HepG2 (cell line): ENCODE results near the gene KCNQ1OT1. TPM values are rescaled to one million over a fixed set of nuclear protein-coding genes. Genes with fewer than 3 reads are reported as not detected.

ENCODE experiments used
- ATAC-seq: fragments of 200-7000 bp; cut with Tn5 transposase; 3 replicates; pipeline ENCODE4 v1.9.1; 2020; ENCODE audit warnings: mild to moderate bottlenecking, moderate library complexity
- BruUV-seq: library from RNA; stranded (reverse); fragments of 400-500 nt; replicated peaks from 2 replicates; lab custom pipeline; 2021; lab: Mats Ljungman, UMichigan
- CTCF ChIA-PET: fragments of 300-600 bp; formaldehyde crosslinking; extraction: SDS; loops from one replicate; lab custom pipeline; 2021; ENCODE audit warnings: low total read pairs, inconsistent platforms, low intra/inter-chr PET ratio; lab: Yijun Ruan, JAX
- POLR2A ChIA-PET: fragments of 350-600 bp; sonication (Branson Sonifier 250); formaldehyde crosslinking; loops from one replicate; lab custom pipeline; 2020; ENCODE audit warnings: antibody characterized with exemption, inconsistent platforms; lab: Yijun Ruan, JAX
- DNase-seq: peaks from one replicate; pipeline ENCODE4 v3.0.0-alpha.2; 2015; ENCODE audit warnings: low spot score
- FAIRE-seq: peaks from 3 replicates; lab custom pipeline; 2011; peaks lifted over from hg19 to GRCh38; lab: Jason Lieb, UNC
- H2AFZ ChIP-seq: one replicate; pipeline ENCODE4 v1.6.1; 2011; ENCODE audit warnings: low read length, inconsistent platforms
- H3K27ac ChIP-seq: fragments of 300-600 bp; 3 replicates; pipeline ENCODE4 v1.8.0; 2011; ENCODE audit warnings: mixed run types, mild to moderate bottlenecking, mixed read lengths, low read length, inconsistent platforms; ENCODE audit not compliant: insufficient read depth; ENCODE audit errors: extremely low read length
- H3K27me3 ChIP-seq, 2 experiments: fragments of 200-600 bp in 1 of 2; 2 replicates in 1 of 2; 3 replicates in 1 of 2; pipeline versions ENCODE4 v1.6.0 to v1.8.0; 2011; ENCODE audit warnings: low read length in 2 of 2, mild to moderate bottlenecking in 2 of 2, moderate library complexity in 2 of 2, inconsistent platforms in 1 of 2; ENCODE audit not compliant: insufficient read depth in 2 of 2, control insufficient read depth in 1 of 2
- H3K36me3 ChIP-seq, 2 experiments: fragments of 200-600 bp in 1 of 2; replicated peaks in 1 of 2; 2 replicates in 1 of 2; 3 replicates in 1 of 2; pipeline versions ENCODE4 v1.5.1 to v1.8.0; 2011; ENCODE audit warnings: low read length in 2 of 2, inconsistent platforms in 1 of 2; ENCODE audit not compliant: insufficient read depth in 2 of 2, control insufficient read depth in 1 of 2
- H3K4me1 ChIP-seq: 2 replicates; pipeline ENCODE4 v1.5.1; 2012; ENCODE audit warnings: low read length, inconsistent platforms; ENCODE audit not compliant: insufficient read depth
- H3K4me2 ChIP-seq: 2 replicates; pipeline ENCODE4 v1.6.0; 2011; ENCODE audit warnings: low read depth, low read length, inconsistent platforms
- H3K4me3 ChIP-seq, 3 experiments: fragments of 200-600 bp in 1 of 3; sonication (generic), shearing (Covaris generic) in 1 of 3; replicated peaks in 1 of 3; 2 replicates each; pipeline ENCODE4 v1.5.1; 2011 to 2016; ENCODE audit warnings: low read length in 3 of 3, inconsistent platforms in 2 of 3, low read depth in 2 of 3, mild to moderate bottlenecking in 2 of 3, control low read depth in 1 of 3, mixed read lengths in 1 of 3; ENCODE audit not compliant: insufficient read depth in 1 of 3
- H3K79me2 ChIP-seq: one replicate; pipeline ENCODE4 v1.6.1; 2011; ENCODE audit warnings: low read length, inconsistent platforms; ENCODE audit not compliant: insufficient read depth
- H3K9ac ChIP-seq: 2 replicates; pipeline ENCODE4 v1.6.0; 2011; ENCODE audit warnings: mild to moderate bottlenecking, low read depth, low read length, inconsistent platforms; ENCODE audit not compliant: insufficient read depth
- H3K9me3 ChIP-seq: 2 replicates; pipeline ENCODE4 v1.5.1; 2012; ENCODE audit warnings: mild to moderate bottlenecking, low read length
- H4K20me1 ChIP-seq: 2 replicates; pipeline ENCODE4 v1.6.0; 2011; ENCODE audit warnings: inconsistent platforms, mild to moderate bottlenecking, low read length, moderate library complexity; ENCODE audit not compliant: insufficient read depth
- ATF7 ChIP-seq, 2 experiments: fragments of 450-650 bp in 1 of 2; sonication (generic) in 1 of 2; formaldehyde crosslinking in 1 of 2; IDR thresholded peaks; 2 replicates each; pipeline versions ENCODE4 v1.4.0 to v1.6.1; 2016 to 2020; ENCODE audit warnings: antibody characterized with exemption in 1 of 2, mild to moderate bottlenecking in 1 of 2, missing genetic modification reagents in 1 of 2
- KIAA2018 ChIP-seq: sonication (generic); formaldehyde crosslinking; IDR thresholded peaks from 2 replicates; pipeline ENCODE4 v1.5.0; 2020; ENCODE audit warnings: mild to moderate bottlenecking, missing genetic modification reagents, borderline replicate concordance
- NONO ChIP-seq, 2 experiments: fragments of 450-650 bp in 1 of 2; sonication (generic) in 1 of 2; formaldehyde crosslinking in 1 of 2; IDR thresholded peaks in 1 of 2; conservative IDR thresholded peaks in 1 of 2; 2 replicates each; pipeline versions ENCODE4 v1.6.1 to v1.8.0; 2017 to 2022; ENCODE audit warnings: mild to moderate bottlenecking in 1 of 2, missing genetic modification reagents in 1 of 2, moderate library complexity in 1 of 2
- PAF1 ChIP-seq: IDR thresholded peaks from 2 replicates; pipeline ENCODE4 v1.6.1; 2016; ENCODE audit warnings: missing genetic modification reagents, missing compliant biosample characterization
- RBM22 ChIP-seq: fragments of 200-400 bp; formaldehyde crosslinking; optimal IDR thresholded peaks from 2 replicates; pipeline ENCODE3; 2017; ENCODE audit warnings: mild to moderate bottlenecking, low read length, moderate library complexity
- REL ChIP-seq: sonication (generic); formaldehyde crosslinking; conservative IDR thresholded peaks from 2 replicates; pipeline ENCODE4 v1.8.0; 2022; ENCODE audit warnings: mild to moderate bottlenecking, missing genetic modification reagents, moderate library complexity
- SP2 ChIP-seq: sonication (generic); formaldehyde crosslinking; IDR thresholded peaks from 2 replicates; pipeline ENCODE4 v1.5.1; 2020; ENCODE audit warnings: mild to moderate bottlenecking, missing genetic modification reagents
- ZKSCAN1 ChIP-seq: fragments of 150-350 bp; IDR thresholded peaks from 2 replicates; pipeline ENCODE4 v1.6.1; 2014; ENCODE audit warnings: low read length
- ZNF20 ChIP-seq: sonication (generic); formaldehyde crosslinking; IDR thresholded peaks from 2 replicates; pipeline ENCODE4 v1.4.0; 2020; ENCODE audit warnings: mild to moderate bottlenecking, moderate library complexity, missing genetic modification reagents
- ZNF343 ChIP-seq: sonication (generic); formaldehyde crosslinking; IDR thresholded peaks from 2 replicates; pipeline ENCODE4 v1.4.0; 2020; ENCODE audit warnings: mild to moderate bottlenecking, missing genetic modification reagents
- ZNF513 ChIP-seq: sonication (generic); formaldehyde crosslinking; conservative IDR thresholded peaks from 2 replicates; pipeline ENCODE4 v1.5.0; 2020; ENCODE audit warnings: missing genetic modification reagents
- ZNF761 ChIP-seq: sonication (generic); formaldehyde crosslinking; conservative IDR thresholded peaks from 2 replicates; pipeline ENCODE4 v1.4.0; 2020; ENCODE audit warnings: mild to moderate bottlenecking, missing genetic modification reagents
- WGBS: methylation state at CpG from one replicate; pipeline ENCODE4 v1.1.6; 2017; ENCODE audit warnings: low lambda C conversion rate; 5-methylcytosine and 5-hydroxymethylcytosine counted together
- in situ Hi-C: cut with HindIII; loops from 2 replicates; pipeline ENCODE4 v1.10.0; 2017; ENCODE audit warnings: low pct_unique_long_range_greater_than_20kb; ENCODE audit not compliant: extremely low pct_ligation_motif_present
- intact Hi-C: fragments of 100-400 bp; cut with micrococcal nuclease; formaldehyde crosslinking; loops from one replicate; pipeline ENCODE4 v1.10.0; 2022; ENCODE audit not compliant: unreplicated experiment
- polyA plus RNA-seq, 8 experiments: library from polyadenylated mRNA; depleted of rRNA in 3 of 8; stranded (reverse) in 7 of 8; unstranded in 1 of 8; fragments of >200 nt; fragmentation: Illumina TruSeq in 4 of 8; extraction: Trizol in 4 of 8; gene quantifications; 2 replicates each; pipeline versions ENCODE4 v1.2.1 to v1.2.3, GENCODE V29; 2011 to 2016; ENCODE audit warnings: low read depth in 4 of 8, missing spikeins in 1 of 8, mixed read lengths in 1 of 8; ENCODE audit not compliant: insufficient read depth in 1 of 8
- total RNA-seq, 5 experiments: library from RNA; depleted of rRNA; stranded (reverse); fragments of >200 nt; fragmentation: Illumina TruSeq; extraction: Trizol; gene quantifications; 2 replicates each; pipeline ENCODE4 v1.2.3, GENCODE V29; 2016; ENCODE audit warnings: low read depth in 1 of 5

KCNQ1OT1 gene
- total and polyA plus RNA-seq, 2 of the 13 experiments (the other 11 are each of a cell fraction or from before 2014, with no cell fraction given), result 1.3 to 18.9 TPM

GRCh38 chr11:2715716-2716350 is 16.0 kb upstream of the KCNQ1OT1 start:
- 81% methylated on average over 9 of the region's 15 CpGs for WGBS
- ATAC-seq (no peak), FAIRE-seq (no peak), DNase-seq (no peak)
- Histone ChIP-seq H3K4me3 (no peak overlapping the region), H4K20me1 (no peaks in the 10 kb centered on the region), H3K4me1 (peaks cover 29% of the 10 kb centered on the region), H2AFZ (no peak overlapping the region), H3K79me2 (no peaks in the 10 kb centered on the region), H3K27ac (no peak overlapping the region), H3K9me3 (peaks cover 5% of the 10 kb centered on the region; the same call in 1 of the 2 replicates), H3K9ac (no peak overlapping the region), H3K27me3 (peaks cover 22 to 97% of the 10 kb centered on the region in 2 experiments), H3K4me2 (no peak overlapping the region), H3K36me3 (no peaks in the 10 kb centered on the region)
- ChIA-PET POLR2A (interaction anchor here (3.3 to 7.3 kb wide), 2 partner anchors 10 to 14 kb away, joined by 13 to 88 read pairs; no protein-coding TSS in a partner anchor), CTCF (no interaction called here)
- intact Hi-C loops, result no loop called here
- BruUV-seq, result no TSS peak
- no peak for TF ChIP-seq NONO (IDR thresholded peaks at IDR 0.05)
- no peak for TF ChIP-seq NONO (CRISPR knock-in tag; conservative IDR thresholded peaks at IDR 0.05)
- TF ChIP-seq ZNF761 (CRISPR knock-in tag), result no peak
- TF ChIP-seq ATF7 (IDR thresholded peaks at IDR 0.05), result no peak
- TF ChIP-seq ATF7 (CRISPR knock-in tag; IDR thresholded peaks at IDR 0.05), result no peak
- no peak for TF ChIP-seq ZNF20 (CRISPR knock-in tag)
- no peak for TF ChIP-seq SP2 (CRISPR knock-in tag)
- no peak for TF ChIP-seq ZKSCAN1
- no peak for TF ChIP-seq ZNF343 (CRISPR knock-in tag)
- no peak for TF ChIP-seq PAF1
- no peak for TF ChIP-seq RBM22
- TF ChIP-seq KIAA2018 (CRISPR knock-in tag), result no peak
- TF ChIP-seq REL (CRISPR knock-in tag), result no peak
- no peak for TF ChIP-seq ZNF513 (CRISPR knock-in tag)
- TF ChIP-seq, all 625 proteins: peak for 0
- in situ Hi-C loops, result no loop called here
